Neural progenitor cell (in vitro differentiated cells): ENCODE data around the gene DNAJC13.

Experiments
- EZH2 ChIP-seq: fragments of 200-600 bp; sonication (generic); IDR thresholded peaks from 2 replicates; pipeline ENCODE4 v1.6.1; 2017; ENCODE audit warnings: antibody characterized with exemption, mild to moderate bottlenecking, moderate library complexity
- TF ChIP-seq, protein P1 (sequence below): fragments of 200-600 bp; sonication (generic); IDR thresholded peaks from 2 replicates; pipeline ENCODE4 v1.5.1; 2017; ENCODE audit warnings: antibody characterized with exemption, mild to moderate bottlenecking

DNA sequence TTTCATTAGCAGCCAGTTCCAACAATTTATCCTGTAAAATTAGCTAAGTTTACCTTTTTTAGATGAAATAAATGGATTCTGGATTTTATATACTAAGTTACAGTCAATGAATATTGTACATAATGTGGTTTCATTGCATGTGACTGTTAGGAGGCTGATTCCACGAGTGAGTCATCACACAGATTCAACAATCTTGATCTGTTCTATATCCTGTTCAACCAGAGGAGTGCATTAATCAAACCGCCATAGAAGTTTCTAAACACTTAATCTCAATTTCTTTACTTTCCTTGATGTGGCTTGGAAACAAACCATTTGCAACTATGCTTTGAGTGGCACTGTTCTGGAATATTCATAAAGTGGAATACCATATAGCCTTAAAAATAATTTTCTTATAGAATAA lies 15.3 kb downstream of the DNAJC13 start:
- TF ChIP-seq, protein P1, sequence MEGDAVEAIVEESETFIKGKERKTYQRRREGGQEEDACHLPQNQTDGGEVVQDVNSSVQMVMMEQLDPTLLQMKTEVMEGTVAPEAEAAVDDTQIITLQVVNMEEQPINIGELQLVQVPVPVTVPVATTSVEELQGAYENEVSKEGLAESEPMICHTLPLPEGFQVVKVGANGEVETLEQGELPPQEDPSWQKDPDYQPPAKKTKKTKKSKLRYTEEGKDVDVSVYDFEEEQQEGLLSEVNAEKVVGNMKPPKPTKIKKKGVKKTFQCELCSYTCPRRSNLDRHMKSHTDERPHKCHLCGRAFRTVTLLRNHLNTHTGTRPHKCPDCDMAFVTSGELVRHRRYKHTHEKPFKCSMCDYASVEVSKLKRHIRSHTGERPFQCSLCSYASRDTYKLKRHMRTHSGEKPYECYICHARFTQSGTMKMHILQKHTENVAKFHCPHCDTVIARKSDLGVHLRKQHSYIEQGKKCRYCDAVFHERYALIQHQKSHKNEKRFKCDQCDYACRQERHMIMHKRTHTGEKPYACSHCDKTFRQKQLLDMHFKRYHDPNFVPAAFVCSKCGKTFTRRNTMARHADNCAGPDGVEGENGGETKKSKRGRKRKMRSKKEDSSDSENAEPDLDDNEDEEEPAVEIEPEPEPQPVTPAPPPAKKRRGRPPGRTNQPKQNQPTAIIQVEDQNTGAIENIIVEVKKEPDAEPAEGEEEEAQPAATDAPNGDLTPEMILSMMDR: no peak
- no peak for TF ChIP-seq EZH2
